HG03196 (cell line): ENCODE data around the gene SMARCD3.

Experiments
- ATAC-seq: cut with Tn5 transposase; IDR thresholded peaks from one replicate; pipeline ENCODE4 v1.9.1; 2021; ENCODE audit not compliant: unreplicated experiment

Gene SMARCD3

DNA sequence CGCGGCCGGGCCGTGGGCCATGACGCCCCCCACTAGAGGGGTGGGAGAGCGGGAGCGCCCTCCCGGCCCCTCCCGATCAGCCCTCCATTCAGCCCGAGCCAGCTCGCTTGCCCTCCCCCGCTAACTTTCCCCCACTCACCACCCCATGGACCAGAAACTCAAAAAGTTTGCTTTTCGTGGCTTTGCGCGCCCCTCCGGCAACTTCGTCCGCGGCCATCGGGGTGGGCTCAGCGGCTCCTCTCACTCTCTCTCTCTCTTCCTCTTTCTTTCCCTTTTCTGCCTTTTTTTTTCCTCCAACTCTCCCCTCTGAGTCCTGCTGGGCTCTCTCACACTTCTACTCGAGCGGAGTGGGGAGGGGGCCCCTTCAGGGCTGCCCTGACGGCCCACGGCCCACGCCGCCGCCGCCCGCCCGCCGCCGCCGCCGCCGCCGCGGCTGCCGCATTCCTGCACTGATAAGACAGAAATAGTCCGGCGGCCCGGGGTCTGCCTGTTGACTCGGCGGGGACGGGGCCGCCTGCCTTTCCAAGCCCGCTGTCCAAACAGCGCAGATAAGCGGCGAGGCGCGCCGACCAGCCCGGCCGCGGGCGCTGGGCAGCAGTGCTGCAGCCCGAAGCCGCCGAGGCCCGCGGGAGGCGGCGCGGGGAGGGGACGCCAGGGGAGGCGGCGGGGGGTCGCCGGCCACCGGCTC is at the start of gene SMARCD3:
TSS of gene SMARCD3 (minus strand) at position 349 of the 688 bp plus-strand sequence. CDS start at position 217, 132 bp downstream.
- ATAC-seq, result no peak

DNA sequence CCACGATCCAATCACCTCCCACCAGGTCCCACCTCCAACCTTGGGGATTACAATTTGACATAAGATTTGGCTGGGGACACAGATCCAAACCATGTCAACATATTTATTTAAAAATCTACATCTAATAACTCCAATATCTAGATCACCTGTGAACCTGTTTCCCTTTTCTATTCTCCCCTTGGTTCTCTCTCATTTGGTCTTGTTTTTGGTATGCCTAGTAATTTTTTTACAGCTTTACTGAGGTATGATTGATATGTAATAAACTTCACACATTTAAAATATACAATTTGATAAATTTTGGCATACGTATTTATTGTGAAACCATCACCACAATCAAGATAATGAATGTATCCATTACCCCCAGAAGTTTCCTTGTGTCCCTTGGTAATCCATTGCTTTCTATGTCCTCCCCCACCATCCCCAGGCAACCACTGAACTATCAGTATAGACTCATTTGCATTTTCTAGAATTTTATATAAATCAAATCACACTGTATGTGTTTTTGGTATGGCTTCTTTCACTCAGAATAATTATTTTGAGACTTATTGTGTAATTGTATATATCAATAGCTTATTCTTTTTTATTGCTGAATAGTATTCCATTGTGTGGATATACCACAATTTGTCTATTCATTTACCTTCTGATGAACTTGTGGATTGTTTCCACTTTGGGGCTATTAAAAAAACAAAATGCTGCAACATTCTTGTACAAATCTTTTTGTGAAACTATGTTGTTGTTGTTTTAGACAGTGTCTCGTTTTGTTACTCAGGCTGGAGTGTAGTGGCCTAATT is 47.9 kb upstream of the SMARCD3 start:
- ATAC-seq, result no peak

DNA sequence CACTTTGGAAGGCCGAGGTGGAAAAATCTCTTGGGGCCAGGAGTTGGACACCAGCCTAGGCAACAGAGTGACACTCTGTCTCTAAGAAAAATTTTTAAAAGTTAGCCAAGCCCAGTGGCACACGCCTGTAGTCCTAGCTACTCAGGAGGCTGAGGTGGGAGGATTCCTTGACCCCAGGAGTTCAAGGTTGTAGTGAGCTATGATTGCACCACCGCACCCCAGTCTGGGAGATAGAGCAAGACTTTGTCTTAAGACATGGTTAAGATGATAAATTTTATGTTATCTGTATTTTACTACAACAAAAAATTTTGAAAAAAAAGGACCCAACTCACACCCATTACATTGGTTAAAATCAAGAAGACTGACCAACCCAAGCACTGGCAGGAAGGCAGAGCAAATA is 44.4 kb upstream of the SMARCD3 start:
- no peak for ATAC-seq

DNA sequence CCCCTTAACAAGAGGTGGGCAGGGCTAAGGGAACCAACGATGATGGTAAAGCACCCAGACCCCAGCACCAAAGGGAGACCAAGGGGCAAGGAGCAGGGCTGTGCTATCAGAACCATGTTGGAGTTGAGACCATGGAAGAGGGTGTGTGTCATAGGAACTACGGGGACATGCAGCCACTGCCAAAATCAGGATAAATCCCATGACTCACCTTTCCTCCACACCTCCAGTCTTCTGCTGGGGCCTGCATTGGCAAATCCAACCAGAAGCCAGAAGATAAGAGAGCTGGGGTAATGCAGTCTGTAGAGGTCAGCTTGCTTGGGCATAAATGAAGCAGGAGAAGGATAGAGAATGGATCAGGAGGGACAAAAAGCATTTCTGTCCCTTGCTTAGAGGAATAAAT is 42.7 kb upstream of the SMARCD3 start:
- ATAC-seq, result no peak

DNA sequence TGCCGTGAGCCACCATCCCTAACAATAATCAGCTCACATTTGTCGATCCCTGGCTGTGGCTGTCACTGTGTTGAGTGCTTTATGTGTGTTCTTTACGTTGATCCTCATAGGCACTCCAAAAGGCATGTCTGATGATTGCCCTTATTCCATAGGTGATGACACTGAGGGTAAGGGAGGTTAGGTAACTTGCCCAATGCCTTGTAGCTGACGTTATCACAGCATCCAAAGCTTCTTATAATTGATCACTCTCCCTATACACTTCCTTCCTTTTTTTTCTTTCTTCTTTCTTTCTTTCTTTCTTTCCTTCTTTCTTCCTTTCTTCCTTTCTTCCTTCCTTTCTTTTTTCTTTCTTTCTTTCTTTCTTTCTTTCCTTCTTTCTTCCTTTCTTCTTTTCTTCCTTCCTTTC is 41.9 kb upstream of the SMARCD3 start:
- ATAC-seq, result no peak

DNA sequence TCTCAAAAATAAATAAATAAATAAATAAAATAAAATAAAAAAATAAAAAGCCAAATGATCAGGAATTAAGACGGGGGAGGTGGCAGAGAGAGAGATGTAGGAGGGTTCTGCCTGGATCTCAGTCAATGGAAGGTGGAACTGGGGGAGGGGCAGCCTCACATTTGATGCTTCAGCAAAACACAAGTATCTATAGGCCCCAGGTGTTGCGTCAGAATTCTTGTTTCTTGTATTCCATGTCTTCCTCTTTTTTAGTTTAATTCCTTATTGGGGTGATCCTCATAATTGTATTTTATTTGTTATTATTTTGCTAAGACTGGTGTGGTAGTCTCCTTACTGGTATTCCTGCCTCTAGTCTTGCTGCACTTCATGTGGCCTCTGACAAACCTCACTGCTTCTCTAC is 41.4 kb upstream of the SMARCD3 start:
- ATAC-seq, result no peak

DNA sequence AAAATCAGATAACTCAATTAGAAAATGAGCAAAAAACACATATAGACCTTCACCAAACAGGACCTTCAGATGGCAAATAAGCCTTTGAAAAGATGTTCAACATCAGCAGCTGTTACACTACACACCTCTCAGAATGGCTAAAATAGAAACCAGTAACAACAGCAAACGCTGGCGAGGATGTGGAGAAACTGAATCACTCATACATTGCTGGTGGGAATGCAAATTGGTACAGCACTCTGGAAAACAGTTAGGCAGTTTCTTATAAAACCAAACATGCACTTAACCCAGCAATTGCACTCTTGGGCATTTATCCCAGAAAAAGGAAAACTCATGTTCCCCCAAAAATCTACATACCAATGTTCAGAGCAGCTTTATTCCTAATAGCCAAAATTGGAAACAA is 37.7 kb upstream of the SMARCD3 start:
- ATAC-seq, result no peak

DNA sequence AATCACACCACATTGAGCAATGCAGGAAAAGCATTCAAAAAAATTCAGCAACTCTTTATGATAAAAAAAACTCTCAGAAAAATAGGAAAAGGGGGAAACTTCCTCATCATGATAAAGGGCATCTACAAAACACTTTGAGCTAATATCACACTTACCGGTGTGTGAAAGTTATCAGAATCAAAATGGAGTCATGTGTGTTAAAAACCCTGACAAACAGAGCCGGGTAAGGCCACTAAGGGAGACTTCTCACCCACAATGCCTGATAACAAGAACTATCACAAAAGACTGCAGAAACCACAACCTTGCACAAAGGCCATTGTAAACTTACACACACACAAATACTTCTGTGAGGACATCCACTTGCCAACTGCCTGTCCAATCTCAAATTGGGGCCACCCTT is 34.8 kb upstream of the SMARCD3 start:
- no peak for ATAC-seq

DNA sequence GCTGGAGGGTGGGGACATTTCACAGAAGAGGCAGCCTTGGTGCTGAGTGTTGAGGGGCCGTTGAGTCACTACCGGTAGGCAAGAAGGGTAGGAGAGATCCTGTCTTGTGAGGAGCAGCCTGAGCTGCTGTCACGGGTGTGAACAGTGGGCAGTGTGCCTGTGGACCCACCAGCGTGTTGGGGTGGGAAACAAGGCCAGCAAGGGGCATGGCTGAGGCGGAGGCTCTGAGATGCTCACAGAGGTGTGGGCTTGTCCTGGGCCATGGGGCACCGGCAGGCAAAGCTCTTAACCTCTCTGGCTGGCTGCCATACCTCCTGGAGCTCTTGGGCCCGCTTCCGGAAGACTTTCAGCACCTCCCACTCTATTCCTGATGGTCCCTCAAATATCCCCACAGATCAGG is 33.6 kb upstream of the SMARCD3 start:
- ATAC-seq, result no peak

DNA sequence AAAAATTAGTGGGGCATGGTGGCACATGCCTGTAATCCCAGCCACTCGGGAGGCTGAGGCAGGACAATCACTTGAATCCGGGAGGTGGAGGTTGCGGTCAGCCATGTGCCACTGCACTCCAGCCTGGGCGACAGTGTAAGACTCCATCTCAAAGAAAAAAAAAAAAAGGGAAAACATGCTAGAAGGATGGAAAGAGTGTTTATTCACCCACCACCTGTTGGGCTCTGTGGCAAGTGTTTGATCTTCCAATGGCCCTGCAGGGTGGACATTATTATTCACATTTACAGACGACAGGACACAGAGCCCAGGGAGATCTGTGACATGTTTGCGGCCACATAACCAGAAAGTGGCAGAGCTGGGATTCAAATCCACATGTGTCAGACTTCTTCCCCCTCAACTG is 33.2 kb upstream of the SMARCD3 start:
- ATAC-seq, result no peak

DNA sequence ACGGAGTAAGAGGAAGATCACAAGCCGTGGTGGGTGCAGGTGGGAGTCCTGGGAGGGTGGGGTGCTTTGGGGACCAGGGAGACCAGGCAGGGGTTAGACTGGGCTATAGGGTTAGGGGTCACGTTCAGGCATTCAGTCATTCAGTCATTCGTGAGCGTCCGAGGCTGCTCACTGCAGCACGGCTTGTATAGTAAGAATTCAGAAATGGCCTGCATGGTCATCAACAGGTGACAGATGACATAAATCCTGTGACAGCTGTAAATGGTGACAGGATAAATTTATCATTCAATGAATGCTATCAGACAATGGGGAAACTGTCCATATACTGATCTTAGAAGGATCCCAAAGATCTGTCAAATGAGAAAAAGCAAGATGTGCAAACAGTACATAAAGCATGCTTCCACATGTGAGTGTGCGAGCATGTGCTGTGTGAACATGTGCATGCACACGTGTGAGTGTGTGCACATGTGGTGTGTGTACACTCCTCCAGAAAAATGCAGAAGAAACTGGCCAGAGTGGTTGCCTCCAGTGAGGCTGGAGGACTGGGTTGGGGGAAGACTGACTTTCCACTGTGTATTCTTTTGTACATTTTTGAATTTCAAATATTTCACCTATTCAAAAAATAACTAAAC is 32.0 kb upstream of the SMARCD3 start:
- no peak for ATAC-seq

DNA sequence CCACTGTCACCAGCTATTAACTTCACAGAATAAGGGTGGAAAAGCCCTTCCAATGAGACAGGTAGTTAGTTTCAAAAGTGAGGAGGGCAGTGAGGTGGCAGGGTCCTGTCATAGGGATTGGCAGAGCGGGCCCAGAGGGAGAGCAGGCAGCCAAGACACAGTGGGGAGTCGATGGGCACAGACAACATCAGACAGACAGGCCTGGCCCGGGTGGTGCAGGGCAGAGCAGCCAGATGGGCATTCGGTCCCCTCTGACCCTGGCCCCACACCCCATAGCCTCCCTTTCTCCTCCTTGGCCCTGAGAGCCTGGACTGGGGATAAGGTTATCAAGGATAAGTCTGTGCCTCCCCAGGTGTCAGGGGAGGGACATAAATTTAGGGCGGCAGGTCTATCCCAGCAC is 31.4 kb upstream of the SMARCD3 start:
- ATAC-seq, result no peak

DNA sequence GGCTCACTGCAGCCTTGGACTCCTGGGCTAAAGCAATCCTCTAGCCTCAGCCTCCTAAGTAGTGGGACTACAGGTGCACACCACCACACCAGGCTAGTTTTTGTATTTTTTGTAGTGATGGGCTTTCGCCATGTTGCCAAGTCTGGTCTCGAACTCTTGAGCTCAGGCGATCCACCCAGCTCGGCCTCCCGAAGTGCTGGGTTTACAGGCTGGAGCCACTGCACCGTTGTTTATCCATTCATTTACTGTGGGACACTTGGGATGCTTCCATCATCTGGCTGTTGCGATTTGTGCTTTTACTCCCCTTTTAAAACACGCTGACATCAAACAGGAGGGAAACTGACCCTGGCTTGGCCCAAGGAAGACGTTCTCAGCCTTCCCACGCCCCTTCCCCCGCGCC is 30.5 kb upstream of the SMARCD3 start:
- no peak for ATAC-seq

DNA sequence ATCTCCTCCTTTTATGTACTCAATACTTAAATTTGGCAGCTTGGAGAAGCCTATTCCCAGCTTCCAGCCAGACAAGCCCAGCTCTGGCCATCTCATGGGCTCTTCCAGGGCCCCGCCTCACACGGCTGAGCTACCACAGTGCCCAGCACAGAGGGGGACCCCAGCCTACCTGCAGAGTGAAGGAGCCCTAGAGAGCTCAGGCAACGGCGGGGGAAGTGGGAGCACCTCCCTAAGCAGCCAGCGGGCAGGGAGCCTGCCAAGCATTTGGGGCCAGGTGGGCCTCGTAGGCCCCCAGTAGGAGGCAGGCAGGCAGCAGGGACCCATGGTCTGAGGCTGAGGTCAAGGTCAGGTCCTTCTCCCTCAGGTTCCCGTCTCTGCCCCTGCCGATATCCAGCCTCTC is 29.1 kb upstream of the SMARCD3 start:
- no peak for ATAC-seq

DNA sequence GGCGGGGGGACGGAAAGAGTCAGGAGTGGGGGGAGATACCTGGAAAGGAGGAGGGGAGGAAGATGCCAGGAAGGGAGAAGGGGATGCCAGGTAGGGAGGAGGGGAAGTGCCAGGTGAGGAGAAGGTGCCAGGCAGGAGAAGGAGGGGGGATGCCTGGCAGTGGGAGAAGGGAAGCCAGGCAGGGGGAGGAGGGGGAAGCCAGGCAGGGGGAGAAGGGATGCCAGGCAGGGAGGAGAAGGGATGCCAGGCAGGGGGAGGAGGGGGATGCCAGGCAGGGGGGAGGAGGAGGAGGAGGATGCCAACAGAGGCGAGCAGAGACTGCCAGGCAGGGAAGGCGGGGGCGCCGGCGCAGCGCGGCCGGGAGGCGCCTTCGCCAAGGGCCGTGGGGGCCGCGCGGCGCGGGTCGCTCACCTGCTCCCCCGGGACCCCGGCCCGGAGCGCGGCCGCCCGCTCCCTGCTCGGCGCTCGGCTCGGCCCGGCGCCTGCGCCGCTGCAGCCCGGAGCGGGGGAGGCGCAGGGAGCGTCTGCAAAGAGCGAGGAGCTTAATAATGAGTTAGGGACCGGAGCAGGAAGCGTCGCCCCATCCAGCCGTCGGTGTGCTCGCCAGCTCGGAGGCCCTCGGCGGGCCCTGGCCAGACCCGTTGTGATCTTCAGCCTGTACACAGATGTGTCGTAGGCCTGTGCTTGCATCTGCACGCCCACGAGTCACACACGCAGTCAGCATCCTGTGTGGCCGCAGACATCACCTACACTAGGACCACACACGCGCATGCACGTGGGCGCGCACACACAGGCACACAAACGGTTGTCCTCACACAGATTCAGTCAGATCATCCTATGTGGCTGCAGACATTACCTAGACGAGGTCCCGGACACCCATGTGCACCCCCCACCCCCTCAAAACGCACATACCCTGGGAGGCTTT is 28.4 kb upstream of the SMARCD3 start:
- no peak for ATAC-seq

DNA sequence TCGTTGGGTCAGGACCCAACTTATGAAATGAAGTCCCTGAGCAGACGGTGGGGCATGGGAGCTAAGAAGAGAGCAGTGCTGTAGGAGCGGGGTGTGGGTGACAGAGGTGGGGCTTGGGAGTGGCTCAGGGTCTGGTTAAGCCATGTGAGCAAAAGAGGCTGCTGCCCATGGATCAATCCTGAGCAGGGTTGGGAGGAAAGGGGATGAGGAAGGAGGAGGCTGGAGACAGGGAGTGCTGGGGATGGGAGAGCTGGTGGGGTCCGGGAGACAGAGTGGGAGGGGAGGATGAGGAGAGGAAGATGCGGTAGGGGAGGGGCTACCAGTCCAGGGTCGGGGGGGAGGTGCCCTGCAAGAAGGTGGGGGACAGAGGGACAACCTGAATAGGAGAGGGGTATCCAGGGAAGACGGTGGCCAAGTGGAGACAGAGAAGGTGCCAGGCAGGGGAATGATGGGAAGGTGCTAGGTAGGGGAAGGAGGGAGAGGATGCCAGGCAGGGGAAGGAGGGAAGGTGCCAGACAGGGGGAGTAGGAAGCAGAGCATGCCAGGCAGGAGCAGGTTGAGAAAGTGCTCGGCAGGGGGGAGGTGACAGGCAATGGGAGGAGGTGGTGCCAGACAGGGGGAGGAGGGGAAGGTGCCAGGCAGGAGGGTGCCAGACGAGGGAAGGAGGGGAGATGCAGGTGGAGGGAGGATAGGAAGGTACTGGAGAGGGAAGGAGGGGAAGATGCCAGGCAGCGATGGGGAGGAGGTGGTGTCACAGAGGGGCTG is 27.5 kb upstream of the SMARCD3 start:
- no peak for ATAC-seq

DNA sequence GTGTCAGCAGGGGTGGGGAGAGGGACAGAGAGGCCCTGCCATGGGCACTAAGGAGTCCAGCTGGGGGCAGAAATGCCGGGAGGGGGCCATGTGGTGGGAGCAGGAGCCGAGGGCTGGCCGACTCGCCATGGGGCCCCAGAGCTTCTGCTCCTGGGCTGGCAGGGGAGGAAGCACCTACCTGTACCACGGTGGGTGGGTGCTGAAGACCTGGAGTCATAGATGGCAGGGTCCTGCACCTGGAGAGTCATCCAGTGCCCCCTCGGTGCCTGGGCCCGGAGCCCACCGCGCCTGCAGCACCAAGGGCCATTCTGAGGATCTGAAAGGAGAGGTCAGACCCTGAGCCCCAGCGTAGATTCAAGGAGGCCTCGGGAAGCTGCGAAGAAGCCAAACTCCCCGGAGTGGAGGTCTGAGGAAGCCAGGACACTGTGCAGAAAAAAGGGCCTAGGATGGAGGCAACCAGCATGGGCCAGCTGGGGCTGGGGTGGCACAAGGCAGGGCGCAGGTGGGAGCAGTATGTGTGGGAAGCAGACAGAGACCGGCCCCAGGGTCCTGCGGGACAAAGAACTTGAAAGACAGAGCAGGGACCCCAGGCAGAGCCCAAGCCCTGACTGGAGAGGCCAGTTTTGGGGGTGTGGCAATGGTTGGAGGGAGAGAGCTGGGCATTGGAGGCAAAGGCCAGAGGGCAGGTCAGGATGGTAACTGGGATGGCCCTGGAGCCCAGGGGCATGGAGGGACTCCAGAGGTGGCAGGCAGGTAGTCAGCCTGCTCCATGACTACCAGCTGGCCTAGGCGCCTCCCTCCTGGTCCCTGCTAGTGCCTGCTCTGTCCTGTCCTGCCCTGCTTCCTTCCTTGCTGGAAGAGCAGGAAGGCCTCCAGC is 26.7 kb upstream of the SMARCD3 start:
- no peak for ATAC-seq

DNA sequence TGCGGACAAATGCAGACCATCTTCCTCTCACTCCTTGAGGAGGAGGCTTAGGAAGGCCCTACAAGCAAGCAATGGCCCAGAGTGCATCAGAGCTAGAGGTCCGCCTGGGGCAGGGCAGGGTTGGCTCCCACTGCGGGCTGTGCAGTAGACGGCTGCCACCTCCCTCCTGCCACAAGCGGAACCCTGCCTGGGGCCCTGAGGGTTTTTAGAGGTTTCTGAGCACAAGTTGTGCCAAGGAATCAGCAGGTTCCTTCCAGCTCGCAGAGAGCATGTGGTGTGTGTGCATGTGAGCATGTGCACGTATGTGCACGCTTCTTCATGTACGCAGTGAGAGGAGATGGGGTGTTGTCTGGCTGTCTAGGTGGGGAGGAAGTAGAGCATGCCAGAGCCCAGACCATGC is 25.9 kb upstream of the SMARCD3 start:
- no peak for ATAC-seq

DNA sequence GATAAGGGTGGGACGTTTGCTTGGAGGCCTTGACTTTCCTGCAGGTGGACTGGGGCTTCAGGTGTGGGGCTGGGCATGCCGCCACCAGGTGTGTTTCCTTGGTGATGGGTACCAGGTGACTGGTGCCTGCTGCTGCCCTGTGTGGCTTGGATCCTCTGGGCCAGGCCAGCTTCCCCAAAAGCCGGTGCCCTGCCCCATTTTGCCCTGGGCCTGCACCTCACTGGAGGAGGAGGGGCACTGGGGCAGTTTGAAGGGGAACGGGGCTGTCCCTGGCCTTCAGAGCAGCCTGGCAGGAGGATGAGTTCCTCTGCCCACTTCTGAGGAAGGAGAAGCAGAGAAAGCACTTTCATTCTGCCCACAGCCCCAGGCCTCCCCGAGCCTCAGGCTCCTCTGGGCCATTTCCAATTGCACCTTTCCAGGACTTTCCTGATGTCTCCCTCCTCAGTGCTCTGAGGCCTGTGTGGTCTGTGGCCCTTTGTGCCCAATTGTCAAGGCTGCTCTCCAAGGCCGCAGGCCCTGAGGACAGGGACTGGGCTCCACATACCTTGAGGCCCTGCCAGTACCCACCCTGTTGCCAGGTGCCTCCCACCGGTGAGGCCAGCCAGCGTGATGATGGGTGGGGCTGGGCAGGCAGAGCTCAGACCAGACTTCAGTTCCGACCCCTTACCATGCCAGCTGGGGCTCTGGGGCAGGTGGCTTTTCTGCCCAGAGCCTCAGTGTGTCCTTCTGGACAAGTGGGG is 25.3 kb upstream of the SMARCD3 start:
- no peak for ATAC-seq
